GM12878 (cell line): Measurements from ENCODE around the gene THEM4. TPM values are rescaled to one million over a fixed set of nuclear protein-coding genes. Genes with fewer than 3 reads are reported as not detected.

ENCODE experiments used
- ATAC-seq: fragments of 200-7000 bp; cut with Tn5 transposase; 3 replicates; pipeline ENCODE4 v1.9.1; 2020; ENCODE audit warnings: mild to moderate bottlenecking, moderate library complexity
- BruUV-seq: library from RNA; stranded (reverse); fragments of 400-500 nt; replicated peaks from 2 replicates; lab custom pipeline; 2021; lab: Mats Ljungman, UMichigan
- CTCF ChIA-PET: fragments of 300-600 bp; sonication (Branson Sonifier 250); formaldehyde crosslinking; extraction: SDS; loops from one replicate; lab custom pipeline; 2021; ENCODE audit warnings: inconsistent platforms; lab: Yijun Ruan, JAX
- POLR2A ChIA-PET: fragments of 350-600 bp; formaldehyde crosslinking; extraction: SDS; loops from one replicate; lab custom pipeline; 2021; ENCODE audit warnings: inconsistent platforms; lab: Charles Lee
- RAD21 ChIA-PET: fragments of 300-600 bp; sonication (Branson Sonifier 250); formaldehyde crosslinking; loops from one replicate; lab custom pipeline; 2023; ENCODE audit warnings: antibody characterized with exemption; ENCODE audit not compliant: unreplicated experiment; lab: Charles Lee
- SMC1A ChIA-PET: fragments of 300-600 bp; sonication (Branson Sonifier 250); formaldehyde crosslinking; loops from one replicate; lab custom pipeline; 2023; ENCODE audit not compliant: unreplicated experiment, uncharacterized antibody; lab: Charles Lee
- DNase-seq: peaks from one replicate; pipeline ENCODE4 v3.0.0-alpha.2; 2011; ENCODE audit warnings: low read depth, low spot score
- FAIRE-seq: peaks from 3 replicates; lab custom pipeline; 2011; peaks lifted over from hg19 to GRCh38; lab: Jason Lieb, UNC
- H2AFZ ChIP-seq: 2 replicates; pipeline ENCODE4 v1.6.0; 2011; ENCODE audit warnings: low read depth, low read length, control low read depth; ENCODE audit not compliant: control insufficient read depth
- H3K27ac ChIP-seq: 2 replicates; pipeline ENCODE4 v1.5.1; 2011; ENCODE audit warnings: control low read depth; ENCODE audit not compliant: control insufficient read depth, insufficient read depth
- H3K27me3 ChIP-seq, 2 experiments: replicated peaks in 1 of 2; 2 replicates each; pipeline versions ENCODE4 v1.6.0 to v1.6.1; 2011; ENCODE audit warnings: low read length in 1 of 2; ENCODE audit not compliant: control insufficient read depth in 2 of 2, insufficient read depth in 2 of 2
- H3K36me3 ChIP-seq, 2 experiments: 2 replicates each; pipeline ENCODE4 v1.5.1; 2011; ENCODE audit warnings: low read length in 1 of 2; ENCODE audit not compliant: control insufficient read depth in 2 of 2, insufficient read depth in 2 of 2
- H3K4me1 ChIP-seq: 2 replicates; pipeline ENCODE4 v1.6.1; 2011; ENCODE audit warnings: mild to moderate bottlenecking, low read length, moderate library complexity, mixed read lengths; ENCODE audit not compliant: control insufficient read depth, insufficient read depth
- H3K4me2 ChIP-seq: 2 replicates; pipeline ENCODE4 v1.6.0; 2011; ENCODE audit warnings: control low read depth; ENCODE audit not compliant: control insufficient read depth, insufficient read depth
- H3K4me3 ChIP-seq: fragments of 200-600 bp; sonication (generic); 2 replicates; pipeline ENCODE4 v1.5.1; 2016
- H3K79me2 ChIP-seq: 2 replicates; pipeline ENCODE4 v1.6.0; 2011; ENCODE audit warnings: low read length; ENCODE audit not compliant: control insufficient read depth, insufficient read depth
- H3K9ac ChIP-seq: 2 replicates; pipeline ENCODE4 v1.8.0; 2011; ENCODE audit warnings: low read length, control low read depth, mixed read lengths; ENCODE audit not compliant: control insufficient read depth, insufficient read depth
- H3K9me3 ChIP-seq: replicated peaks from 3 replicates; pipeline ENCODE4 v1.5.1; 2011; ENCODE audit warnings: mild to moderate bottlenecking, low read length; ENCODE audit not compliant: control insufficient read depth, insufficient read depth
- H4K20me1 ChIP-seq: 2 replicates; pipeline ENCODE4 v1.6.0; 2011; ENCODE audit not compliant: control insufficient read depth, insufficient read depth
- E4F1 ChIP-seq: fragments of 450-650 bp; IDR thresholded peaks from 2 replicates; pipeline ENCODE4 v1.6.1; 2018; ENCODE audit warnings: borderline replicate concordance, mild to moderate bottlenecking; ENCODE audit not compliant: partially characterized antibody
- FOS ChIP-seq: IDR thresholded peaks from 3 replicates; pipeline ENCODE4 v1.6.1; 2011; ENCODE audit warnings: borderline replicate concordance; ENCODE audit not compliant: insufficient read length; ENCODE audit errors: extremely low read depth
- HDGF ChIP-seq: fragments of 450-650 bp; IDR thresholded peaks from 2 replicates; pipeline ENCODE4 v1.6.1; 2016; ENCODE audit warnings: antibody characterized with exemption
- JUND ChIP-seq: IDR thresholded peaks from 2 replicates; pipeline ENCODE4 v1.6.1; 2012; ENCODE audit warnings: low read depth, mild to moderate bottlenecking, low read length, improper control_type of control experiment, moderate library complexity
- PKNOX1 ChIP-seq: fragments of 450-650 bp; IDR thresholded peaks from 2 replicates; pipeline ENCODE4 v1.6.1; 2016; ENCODE audit warnings: mild to moderate bottlenecking
- RB1 ChIP-seq: fragments of 450-650 bp; formaldehyde crosslinking; IDR thresholded peaks from 2 replicates; pipeline ENCODE4 v1.6.1; 2017; ENCODE audit warnings: mild to moderate bottlenecking, borderline replicate concordance
- REST ChIP-seq: IDR thresholded peaks from 2 replicates; pipeline ENCODE4 v1.6.1; 2012; ENCODE audit warnings: mild to moderate bottlenecking, low read depth, low read length
- WGBS: methylation state at CpG from one replicate; pipeline ENCODE4 v1.1.6; 2016; ENCODE audit warnings: low lambda C conversion rate; ENCODE audit not compliant: insufficient replicate concordance, insufficient coverage; ENCODE audit errors: missing lambda C conversion rate; 5-methylcytosine and 5-hydroxymethylcytosine counted together
- in situ Hi-C: fragments of 300-500 bp; cut with MboI; formaldehyde crosslinking; loops from 9 replicates; pipeline ENCODE4 v1.14.3; 2018; ENCODE audit warnings: mixed read lengths
- intact Hi-C: fragments of 100-400 bp; cut with micrococcal nuclease; formaldehyde crosslinking; loops from one replicate; pipeline ENCODE4 v1.14.2; 2022; ENCODE audit not compliant: unreplicated experiment
- polyA plus RNA-seq, 11 experiments: library from polyadenylated mRNA; depleted of rRNA in 4 of 11; unstranded in 6 of 11; stranded (reverse) in 5 of 11; fragments of >200 nt; fragmentation: Nextera tagmentation in 4 of 11; fragmentation: Illumina TruSeq in 1 of 11; extraction: Ambion mirVana in 4 of 11; extraction: Trizol in 1 of 11; gene quantifications; 1 replicate in 1 of 11; 2 replicates in 10 of 11; pipeline versions ENCODE4 v1.2.1 to v1.2.3, GENCODE V29; 2011 to 2016; ENCODE audit warnings: inconsistent platforms in 2 of 11, missing spikeins in 2 of 11, low read depth in 1 of 11
- total RNA-seq, 4 experiments: library from RNA; depleted of rRNA in 3 of 4; stranded (reverse); fragments of >200 nt in 3 of 4; fragmentation: Illumina TruSeq in 1 of 4; extraction: Trizol in 1 of 4; gene quantifications; 2 replicates each; pipeline versions ENCODE4 v1.2.1 to v1.2.3, GENCODE V29; 2013 to 2021

Gene THEM4
- total and polyA plus RNA-seq, 10 of the 15 experiments (the other 5 are each of a cell fraction or from before 2014, with no cell fraction given) = 3.4 to 30.8 (median 17.9) TPM

- Histone ChIP-seq H3K9me3 (no peaks in the 10 kb centered on the region), H3K27ac (no peak overlapping the region), H3K27me3 (no peaks in the 10 kb centered on the region), H3K4me2 (no peak overlapping the region), H4K20me1 (no peaks in the 10 kb centered on the region), H3K36me3 (no peaks in the 10 kb centered on the region), H3K4me3 (no peak overlapping the region), H3K79me2 (no peaks in the 10 kb centered on the region), H3K9ac (no peak overlapping the region), H3K4me1 (peaks cover 5% of the 10 kb centered on the region), H2AFZ (no peak overlapping the region)
- no peak for DNase-seq
- CTCF ChIA-PET = interaction anchor here (0.7 to 1.9 kb wide), 3 partner anchors 8 to 341 kb away, joined by 3 to 6 read pairs (median 6); no protein-coding TSS in a partner anchor
- in situ Hi-C loops (no loop called here), intact Hi-C loops (no loop called here)
- SMC1A ChIA-PET = no interaction called here
- POLR2A ChIA-PET = no interaction called here
- WGBS = 16% methylated on average over 8 of the region's 12 CpGs
- RAD21 ChIA-PET = no interaction called here
- no peak for TF ChIP-seq FOS
- peak; percentile 62; the same call in 1 of the 2 replicates for TF ChIP-seq REST
- no peak for FAIRE-seq
- ATAC-seq = no peak
- BruUV-seq = no TSS peak
These were observed 80.4 kb downstream of the THEM4 start for GRCh38 chr1:151828921-151829320.

- Histone ChIP-seq H3K27ac (no peak overlapping the region), H4K20me1 (no peaks in the 10 kb centered on the region), H2AFZ (no peak overlapping the region), H3K36me3 (no peaks in the 10 kb centered on the region), H3K4me3 (no peak overlapping the region), H3K4me2 (no peak overlapping the region), H3K9ac (no peak overlapping the region), H3K79me2 (no peaks in the 10 kb centered on the region), H3K27me3 (no peaks in the 10 kb centered on the region), H3K9me3 (no peaks in the 10 kb centered on the region), H3K4me1 (peaks cover 5% of the 10 kb centered on the region)
- TF ChIP-seq JUND (no peak), PKNOX1 (no peak), RB1 (no peak), E4F1 (no peak), HDGF (no peak)
- SMC1A ChIA-PET = interaction anchor here (1.8 kb wide), 1 partner anchor 10 kb away, joined by 7 read pairs; no protein-coding TSS in a partner anchor
- DNase-seq (no peak), ATAC-seq (no peak), FAIRE-seq (no peak)
- no TSS peak for BruUV-seq
- CTCF ChIA-PET = interaction anchor here (1.1 kb wide), 1 partner anchor 9 kb away, joined by 3 read pairs; no protein-coding TSS in a partner anchor
- POLR2A ChIA-PET = interaction anchor here (0.5 kb wide), 1 partner anchor 1153 kb away, joined by 4 read pairs; no protein-coding TSS in a partner anchor
- 0% methylated on average over 7 of the region's 9 CpGs for WGBS
- RAD21 ChIA-PET = interaction anchor here (0.7 to 1.1 kb wide), 2 partner anchors 9 to 29 kb away, joined by 3 to 4 read pairs; no protein-coding TSS in a partner anchor
- in situ Hi-C loops (no loop called here), intact Hi-C loops (no loop called here)
These were observed 81.5 kb downstream of the THEM4 start for GRCh38 chr1:151827853-151828252.
